Measurements from ENCODE around the gene WFDC1. TPM values are rescaled to one million over a fixed set of nuclear protein-coding genes. Genes with fewer than 3 reads are reported as not detected.

WFDC1 gene
- total RNA-seq: 0.10 TPM in 1 of 2 replicates, not detected in the other

GRCh38 chr16:84294531-84295142 lies at the start of gene WFDC1:
WFDC1 (plus strand) TSS chr16:84294878; CDS start chr16:84294972, 94 bp downstream.

GRCh38 chr16:84368308-84368996 lies 73.8 kb downstream of the WFDC1 start, which contains the start of gene ATP2C2:
ATP2C2 (plus strand) TSS chr16:84368538; CDS start chr16:84368616, 78 bp downstream.

Other genes starting within 250 kb of the WFDC1 start
- 80.7 and 81.0 TPM in 2 replicates for gene MBTPS1, start 177.9 kb upstream of the WFDC1 start, total RNA-seq
- gene HSDL1, start 149.7 kb upstream of the WFDC1 start, total RNA-seq: 8.2 and 9.0 TPM in 2 replicates
- gene DNAAF1, start 149.6 kb upstream of the WFDC1 start, total RNA-seq: not detected in 2 replicates
- gene TAF1C, start 107.8 kb upstream of the WFDC1 start, total RNA-seq: 11.4 and 14.3 TPM in 2 replicates
- gene ADAD2, start 103.7 kb upstream of the WFDC1 start, total RNA-seq: not detected in 2 replicates
- not detected in 2 replicates for gene KCNG4, start 54.9 kb upstream of the WFDC1 start, total RNA-seq
- not detected in 2 replicates for gene ATP2C2, start 73.7 kb downstream of the WFDC1 start, total RNA-seq
- gene MEAK7, start 209.8 kb downstream of the WFDC1 start, total RNA-seq: 10.3 and 14.6 TPM in 2 replicates